Activated T-helper 17 cell treated with anti-CD3 and anti-CD28 coated beads, Interleukin-2, amount 50 U/mL, for 72 hours (primary cell): ENCODE measurements around the gene GALNTL6. TPM values are rescaled to one million over a fixed set of nuclear protein-coding genes. Genes with fewer than 3 reads are reported as not detected.
"Not testable (repeated sequence)": the region's sequence is repeated elsewhere in the genome, so short reads cannot be mapped to it uniquely, and the experiment has no call there.

ENCODE experiments used
- ATAC-seq: fragments of 150-1000 bp; cut with Tn5 transposase; replicated peaks from 2 replicates; pipeline ENCODE4 v1.10.0; 2021; ENCODE audit warnings: mild to moderate bottlenecking, moderate library complexity
- H3K27ac Mint-ChIP-seq: one replicate; pipeline ENCODE4 v1.8.0; 2022; ENCODE audit warnings: mixed read lengths
- H3K27me3 Mint-ChIP-seq: one replicate; pipeline ENCODE4 v1.8.0; 2022; ENCODE audit warnings: mixed read lengths
- H3K36me3 Mint-ChIP-seq: one replicate; pipeline ENCODE4 v1.8.0; 2022; ENCODE audit warnings: low read depth, mild to moderate bottlenecking, mixed read lengths
- H3K4me1 Mint-ChIP-seq: one replicate; pipeline ENCODE4 v1.8.0; 2022; ENCODE audit warnings: mixed read lengths
- H3K4me3 Mint-ChIP-seq: one replicate; pipeline ENCODE4 v1.8.0; 2022; ENCODE audit warnings: mild to moderate bottlenecking, mixed read lengths
- H3K9me3 Mint-ChIP-seq: one replicate; pipeline ENCODE4 v1.8.0; 2022; ENCODE audit warnings: mixed read lengths
- total RNA-seq, 2 donors: library from RNA; stranded (reverse); gene quantifications; one replicate each; pipeline ENCODE4 v1.2.3, GENCODE V29; 2022

The GALNTL6 gene
- total RNA-seq, 2 donors from 2014 or later, result not detected

GRCh38 chr4:173025131-173025530, 1211.9 kb downstream of the GALNTL6 start:
- Mint-ChIP-seq H3K9me3 (no peaks in the 10 kb centered on the region), H3K27me3 (no peaks in the 10 kb centered on the region), H3K4me3 (no peak overlapping the region), H3K27ac (no peak overlapping the region), H3K4me1 (no peaks in the 10 kb centered on the region), H3K36me3 (no peaks in the 10 kb centered on the region)
- ATAC-seq, result peak; percentile 31

- no peak overlapping the region for H3K4me3 Mint-ChIP-seq
- H3K4me1 Mint-ChIP-seq, result no peaks in the 10 kb centered on the region
- H3K27me3 Mint-ChIP-seq, result peaks cover 22% of the 10 kb centered on the region
- no peaks in the 10 kb centered on the region for H3K9me3 Mint-ChIP-seq
- no peak for ATAC-seq
- H3K27ac Mint-ChIP-seq, result no peak overlapping the region
- H3K36me3 Mint-ChIP-seq, result no peaks in the 10 kb centered on the region
Observed at GRCh38 chr4:173037242-173037641, 1224.0 kb downstream of the GALNTL6 start.

- Mint-ChIP-seq H3K4me3 (no peak overlapping the region), H3K9me3 (no peaks in the 10 kb centered on the region), H3K4me1 (no peaks in the 10 kb centered on the region), H3K36me3 (no peaks in the 10 kb centered on the region), H3K27ac (no peak overlapping the region), H3K27me3 (peaks cover 24% of the 10 kb centered on the region)
- ATAC-seq, result no peak
Observed at GRCh38 chr4:173038192-173038896, 1225.1 kb downstream of the GALNTL6 start.

GRCh38 chr4:173039617-173040577, 1226.7 kb downstream of the GALNTL6 start:
- Mint-ChIP-seq H3K4me3 (no peak overlapping the region), H3K27ac (no peak overlapping the region), H3K27me3 (peaks cover 15% of the 10 kb centered on the region), H3K9me3 (no peaks in the 10 kb centered on the region), H3K4me1 (no peaks in the 10 kb centered on the region), H3K36me3 (no peaks in the 10 kb centered on the region)
- ATAC-seq, result no peak

- no peak overlapping the region for H3K4me3 Mint-ChIP-seq
- peaks cover 11% of the 10 kb centered on the region for H3K27me3 Mint-ChIP-seq
- no peak overlapping the region for H3K27ac Mint-ChIP-seq
- no peaks in the 10 kb centered on the region for H3K9me3 Mint-ChIP-seq
- no peak for ATAC-seq
- no peaks in the 10 kb centered on the region for H3K36me3 Mint-ChIP-seq
- H3K4me1 Mint-ChIP-seq, result no peaks in the 10 kb centered on the region
Observed at GRCh38 chr4:173041482-173041881, 1228.3 kb downstream of the GALNTL6 start.

GRCh38 chr4:173042139-173042538, 1228.9 kb downstream of the GALNTL6 start:
- not testable (repeated sequence) for H3K4me1 Mint-ChIP-seq, ATAC-seq, H3K9me3 Mint-ChIP-seq, H3K27ac Mint-ChIP-seq, H3K36me3 Mint-ChIP-seq, H3K4me3 Mint-ChIP-seq
- peaks cover 11% of the 10 kb centered on the region for H3K27me3 Mint-ChIP-seq

- H3K36me3 Mint-ChIP-seq, result no peaks in the 10 kb centered on the region
- H3K27ac Mint-ChIP-seq, result no peak overlapping the region
- H3K4me3 Mint-ChIP-seq, result no peak overlapping the region
- H3K27me3 Mint-ChIP-seq, result peaks cover 10% of the 10 kb centered on the region
- no peaks in the 10 kb centered on the region for H3K9me3 Mint-ChIP-seq
- no peaks in the 10 kb centered on the region for H3K4me1 Mint-ChIP-seq
- ATAC-seq, result no peak
Observed at GRCh38 chr4:173044340-173044739, 1231.1 kb downstream of the GALNTL6 start.

GRCh38 chr4:173045571-173045970, 1232.4 kb downstream of the GALNTL6 start:
- H3K36me3 Mint-ChIP-seq, result no peaks in the 10 kb centered on the region
- no peaks in the 10 kb centered on the region for H3K4me1 Mint-ChIP-seq
- no peaks in the 10 kb centered on the region for H3K9me3 Mint-ChIP-seq
- peaks cover 12% of the 10 kb centered on the region for H3K27me3 Mint-ChIP-seq
- no peak overlapping the region for H3K4me3 Mint-ChIP-seq
- H3K27ac Mint-ChIP-seq, result no peak overlapping the region
- no peak for ATAC-seq

GRCh38 chr4:173046144-173046543, 1232.9 kb downstream of the GALNTL6 start:
- no peaks in the 10 kb centered on the region for H3K4me1 Mint-ChIP-seq
- ATAC-seq, result no peak
- no peaks in the 10 kb centered on the region for H3K9me3 Mint-ChIP-seq
- H3K27ac Mint-ChIP-seq, result no peak overlapping the region
- no peak overlapping the region for H3K4me3 Mint-ChIP-seq
- H3K27me3 Mint-ChIP-seq, result peaks cover 12% of the 10 kb centered on the region
- H3K36me3 Mint-ChIP-seq, result no peaks in the 10 kb centered on the region

- no peaks in the 10 kb centered on the region for H3K9me3 Mint-ChIP-seq
- no peaks in the 10 kb centered on the region for H3K36me3 Mint-ChIP-seq
- H3K27me3 Mint-ChIP-seq, result peaks cover 14% of the 10 kb centered on the region
- no peak overlapping the region for H3K4me3 Mint-ChIP-seq
- H3K4me1 Mint-ChIP-seq, result no peaks in the 10 kb centered on the region
- H3K27ac Mint-ChIP-seq, result no peak overlapping the region
- no peak for ATAC-seq
Observed at GRCh38 chr4:173046818-173047217, 1233.6 kb downstream of the GALNTL6 start.

GRCh38 chr4:173051232-173051631, 1238.0 kb downstream of the GALNTL6 start:
- no peaks in the 10 kb centered on the region for H3K36me3 Mint-ChIP-seq
- H3K9me3 Mint-ChIP-seq, result no peaks in the 10 kb centered on the region
- peaks cover 15% of the 10 kb centered on the region for H3K27me3 Mint-ChIP-seq
- H3K4me3 Mint-ChIP-seq, result no peak overlapping the region
- H3K4me1 Mint-ChIP-seq, result no peaks in the 10 kb centered on the region
- no peak for ATAC-seq
- no peak overlapping the region for H3K27ac Mint-ChIP-seq

GRCh38 chr4:173051716-173052115, 1238.5 kb downstream of the GALNTL6 start:
- no peak overlapping the region for H3K27ac Mint-ChIP-seq
- no peak overlapping the region for H3K4me3 Mint-ChIP-seq
- ATAC-seq, result no peak
- H3K27me3 Mint-ChIP-seq, result peaks cover 15% of the 10 kb centered on the region
- H3K4me1 Mint-ChIP-seq, result no peaks in the 10 kb centered on the region
- no peaks in the 10 kb centered on the region for H3K9me3 Mint-ChIP-seq
- no peaks in the 10 kb centered on the region for H3K36me3 Mint-ChIP-seq

- Mint-ChIP-seq H3K27ac (no peak overlapping the region), H3K4me3 (no peak overlapping the region), H3K9me3 (no peaks in the 10 kb centered on the region), H3K27me3 (peaks cover 15% of the 10 kb centered on the region), H3K4me1 (no peaks in the 10 kb centered on the region), H3K36me3 (no peaks in the 10 kb centered on the region)
- ATAC-seq, result no peak
Observed at GRCh38 chr4:173052439-173052838, 1239.2 kb downstream of the GALNTL6 start.

- H3K4me1 Mint-ChIP-seq, result no peaks in the 10 kb centered on the region
- H3K36me3 Mint-ChIP-seq, result no peaks in the 10 kb centered on the region
- H3K27ac Mint-ChIP-seq, result no peak overlapping the region
- ATAC-seq, result no peak
- no peak overlapping the region for H3K4me3 Mint-ChIP-seq
- H3K9me3 Mint-ChIP-seq, result no peaks in the 10 kb centered on the region
- H3K27me3 Mint-ChIP-seq, result peaks cover 4% of the 10 kb centered on the region
Observed at GRCh38 chr4:173056271-173056670, 1243.1 kb downstream of the GALNTL6 start.

GRCh38 chr4:173056710-173057109, 1243.5 kb downstream of the GALNTL6 start:
- H3K36me3 Mint-ChIP-seq, result no peaks in the 10 kb centered on the region
- H3K27me3 Mint-ChIP-seq, result peaks cover 3% of the 10 kb centered on the region
- H3K4me1 Mint-ChIP-seq, result no peaks in the 10 kb centered on the region

More at GRCh38 chr4:173056710-173057109, 1243.5 kb downstream of the GALNTL6 start:
- Mint-ChIP-seq H3K27ac (no peak overlapping the region), H3K9me3 (no peaks in the 10 kb centered on the region), H3K4me3 (no peak overlapping the region)
- no peak for ATAC-seq
